OCI-LY7 (cell line): ENCODE results near the gene DELE1. TPM values are rescaled to one million over a fixed set of nuclear protein-coding genes. Genes with fewer than 3 reads are reported as not detected.

Source experiments
- BruUV-seq: library from RNA; stranded (reverse); fragments of 400-500 nt; replicated peaks from 2 replicates; lab custom pipeline; 2021; lab: Mats Ljungman, UMichigan
- CTCF ChIA-PET: fragments of 300-600 bp; sonication (Branson Sonifier 250); formaldehyde crosslinking; loops from one replicate; lab custom pipeline; 2022; ENCODE audit warnings: antibody characterized with exemption; ENCODE audit not compliant: unreplicated experiment; lab: Charles Lee
- POLR2A ChIA-PET: fragments of 300-600 bp; sonication (Branson Sonifier 250); formaldehyde crosslinking; loops from one replicate; lab custom pipeline; 2022; ENCODE audit warnings: antibody characterized with exemption; lab: Charles Lee
- DNase-seq: peaks from one replicate; pipeline ENCODE4 v3.0.0-alpha.2; 2015; ENCODE audit warnings: low spot score
- H2AFZ ChIP-seq: fragments of 200-600 bp; sonication (generic), shearing (Covaris generic); 2 replicates; pipeline ENCODE4 v1.6.1; 2014; ENCODE audit warnings: mild to moderate bottlenecking, antibody characterized with exemption, low read length, moderate library complexity
- H3K27ac ChIP-seq: fragments of 200-600 bp; sonication (generic); 2 replicates; pipeline ENCODE4 v1.5.1; 2014; ENCODE audit warnings: mixed run types, low read depth, mild to moderate bottlenecking, moderate library complexity, low read length, inconsistent platforms; ENCODE audit not compliant: poor library complexity, severe bottlenecking
- H3K36me3 ChIP-seq: fragments of 200-600 bp; sonication (generic); 2 replicates; pipeline ENCODE4 v1.6.1; 2014; ENCODE audit warnings: mild to moderate bottlenecking, antibody characterized with exemption, low read length, moderate library complexity, mixed read lengths; ENCODE audit not compliant: insufficient read depth
- H3K4me1 ChIP-seq: fragments of 200-600 bp; sonication (generic); 2 replicates; pipeline ENCODE4 v1.5.1; 2014; ENCODE audit warnings: mild to moderate bottlenecking, low read length; ENCODE audit not compliant: insufficient read depth, poor library complexity, severe bottlenecking
- H3K4me2 ChIP-seq: fragments of 200-600 bp; sonication (generic); 2 replicates; pipeline ENCODE4 v1.6.1; 2014; ENCODE audit warnings: mild to moderate bottlenecking, low read length
- H3K4me3 ChIP-seq: fragments of 200-600 bp; sonication (generic); 2 replicates; pipeline ENCODE4 v1.5.1; 2014; ENCODE audit warnings: mild to moderate bottlenecking, low read depth, low read length; ENCODE audit not compliant: poor library complexity, severe bottlenecking
- H3K79me2 ChIP-seq: fragments of 200-600 bp; sonication (generic); 2 replicates; pipeline ENCODE4 v1.6.1; 2016; ENCODE audit warnings: low read depth, mild to moderate bottlenecking, low read length, moderate library complexity, mixed read lengths; ENCODE audit not compliant: insufficient read depth
- H3K9me2 ChIP-seq: fragments of 200-600 bp; sonication (generic); 2 replicates; pipeline ENCODE4 v1.6.1; 2016; ENCODE audit warnings: mild to moderate bottlenecking, low read length, mixed read lengths; ENCODE audit not compliant: insufficient read depth
- H3K9me3 ChIP-seq: fragments of 200-600 bp; sonication (generic); 2 replicates; pipeline ENCODE4 v1.6.1; 2014; ENCODE audit warnings: mild to moderate bottlenecking, mixed run types, low read length, mixed read lengths
- H4K20me1 ChIP-seq: fragments of 200-600 bp; sonication (generic); 2 replicates; pipeline ENCODE4 v1.6.1; 2014; ENCODE audit warnings: mild to moderate bottlenecking, antibody characterized with exemption, low read length, moderate library complexity, mixed read lengths; ENCODE audit not compliant: insufficient read depth
- CTCF ChIP-seq: fragments of 200-600 bp; sonication (generic); conservative IDR thresholded peaks from 2 replicates; pipeline ENCODE4 v1.5.1; 2014; ENCODE audit warnings: mild to moderate bottlenecking, antibody characterized with exemption, low read length, moderate library complexity, mixed read lengths
- EZH2phosphoT487 ChIP-seq: fragments of 200-600 bp; sonication (generic); IDR thresholded peaks from 2 replicates; pipeline ENCODE4 v1.6.1; 2018; ENCODE audit warnings: low read depth, borderline replicate concordance, mild to moderate bottlenecking, mixed run types, antibody characterized with exemption, low read length, moderate library complexity, mixed read lengths
- intact Hi-C: fragments of 100-400 bp; cut with micrococcal nuclease; formaldehyde crosslinking; loops from one replicate; pipeline ENCODE4 v1.10.0; 2022; ENCODE audit not compliant: unreplicated experiment
- total RNA-seq, 2 experiments: library from RNA; depleted of rRNA in 1 of 2; stranded (reverse); fragments of >200 nt in 1 of 2; shearing (Covaris generic) in 1 of 2; gene quantifications; 2 replicates each; pipeline ENCODE4 v1.2.3, GENCODE V29; 2014 to 2022

The DELE1 gene
- total RNA-seq, 2 experiments from 2014 or later = 78.5 to 81.2 TPM

- DNase-seq = no peak
- no TSS peak for BruUV-seq
- POLR2A ChIA-PET = no interaction called here
These were observed 50.4 kb downstream of the DELE1 start for GRCh38 chr5:141973871-141974595.

GRCh38 chr5:141976176-141976575, 52.5 kb downstream of the DELE1 start:
- Histone ChIP-seq H3K4me1 (peaks cover 2% of the 10 kb centered on the region), H3K9me3 (no peaks in the 10 kb centered on the region), H3K4me3 (no peak overlapping the region), H2AFZ (no peak overlapping the region), H4K20me1 (no peaks in the 10 kb centered on the region), H3K9me2 (no peaks in the 10 kb centered on the region), H3K27ac (no peak overlapping the region), H3K4me2 (no peak overlapping the region), H3K36me3 (peaks cover 95% of the 10 kb centered on the region), H3K79me2 (peaks cover 21% of the 10 kb centered on the region; the same call in 1 of the 2 replicates)
- no peak for DNase-seq
- no peak for TF ChIP-seq CTCF
- TF ChIP-seq EZH2phosphoT487 = no peak
- POLR2A ChIA-PET = interaction anchor here (0.7 to 3.2 kb wide), 6 partner anchors 9 to 391 kb away, joined by 3 to 12 read pairs (median 6); partner anchors contain the start of gene GNPDA1
- BruUV-seq = no TSS peak
- CTCF ChIA-PET = interaction anchor here (0.8 to 1.4 kb wide), 2 partner anchors 15 to 36 kb away, joined by 3 read pairs; partner anchors contain the start of gene GNPDA1
- intact Hi-C loops = no loop called here

More at GRCh38 chr5:141973871-141974595, 50.4 kb downstream of the DELE1 start:
- Histone ChIP-seq H3K9me3 (no peaks in the 10 kb centered on the region), H3K4me2 (no peak overlapping the region), H3K27ac (no peak overlapping the region), H2AFZ (no peak overlapping the region), H4K20me1 (no peaks in the 10 kb centered on the region), H3K36me3 (peaks cover 77% of the 10 kb centered on the region), H3K4me3 (no peak overlapping the region), H3K9me2 (no peaks in the 10 kb centered on the region), H3K79me2 (peaks cover 42% of the 10 kb centered on the region), H3K4me1 (peaks cover 16% of the 10 kb centered on the region)
- intact Hi-C loops = no loop called here
- CTCF ChIA-PET = no interaction called here
- no peak for TF ChIP-seq EZH2phosphoT487
- no peak for TF ChIP-seq CTCF

- peaks cover 98% of the 10 kb centered on the region for H3K36me3 ChIP-seq
- no peak overlapping the region for H2AFZ ChIP-seq
- H3K9me2 ChIP-seq = no peaks in the 10 kb centered on the region
- peaks cover 10% of the 10 kb centered on the region; the same call in 1 of the 2 replicates for H3K79me2 ChIP-seq
- no TSS peak for BruUV-seq
- intact Hi-C loops = no loop called here
- H3K4me2 ChIP-seq = no peak overlapping the region
- ChIA-PET CTCF (no interaction called here), POLR2A (interaction anchor here (0.5 to 3.2 kb wide), 5 partner anchors 11 to 417 kb away, joined by 3 to 12 read pairs (median 4); partner anchors contain the start of gene GNPDA1)
- TF ChIP-seq CTCF (no peak), EZH2phosphoT487 (no peak)
- no peaks in the 10 kb centered on the region for H3K4me1 ChIP-seq
- no peak for DNase-seq
- H3K27ac ChIP-seq = no peak overlapping the region
- no peak overlapping the region for H3K4me3 ChIP-seq
- H4K20me1 ChIP-seq = no peaks in the 10 kb centered on the region
- no peaks in the 10 kb centered on the region for H3K9me3 ChIP-seq
These were observed 54.7 kb downstream of the DELE1 start for GRCh38 chr5:141978389-141978788.
